ENCODE measurements around the gene EPB41L1. TPM values are rescaled to one million over a fixed set of nuclear protein-coding genes. Genes with fewer than 3 reads are reported as not detected.
"Not testable (repeated sequence)": the region's sequence is repeated elsewhere in the genome, so short reads cannot be mapped to it uniquely, and the experiment has no call there.

The EPB41L1 gene
- total RNA-seq, 4 donors from 2014 or later = 9.0 to 33.5 (median 20.4) TPM

DNA sequence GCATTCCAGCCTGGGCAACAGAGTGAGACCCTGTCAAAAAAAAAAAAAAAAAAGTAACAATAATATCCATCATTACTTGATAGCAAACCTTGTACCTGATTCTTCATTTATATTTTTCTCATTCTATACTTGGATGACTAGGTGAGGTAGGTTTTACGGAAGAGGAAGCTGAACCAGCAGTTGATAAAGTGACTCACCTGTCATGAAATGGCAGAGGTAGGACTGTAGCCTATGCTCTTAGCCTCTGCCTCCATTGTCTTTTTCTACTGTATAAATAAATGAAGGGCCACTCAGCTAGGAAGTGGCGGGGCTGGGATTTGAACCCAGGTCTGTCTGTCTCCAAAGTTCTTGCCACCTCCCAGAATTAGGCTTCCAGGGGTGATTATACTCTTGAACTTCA lies 20.7 kb upstream of the EPB41L1 start:
- intact Hi-C loops (cut with DNase I; ENCODE audit: low total_unique reads) = no loop called here
- H3K4me3 ChIP-seq (ENCODE audit: low read depth, poor library complexity, severe bottlenecking) = no peak overlapping the region
- 91 to 95% methylated on average over 2 of the region's 2 CpGs for WGBS, 2 donors
- no peak for DNase-seq (ENCODE audit: low spot score in 2 of 2)
- TF ChIP-seq, protein P1, sequence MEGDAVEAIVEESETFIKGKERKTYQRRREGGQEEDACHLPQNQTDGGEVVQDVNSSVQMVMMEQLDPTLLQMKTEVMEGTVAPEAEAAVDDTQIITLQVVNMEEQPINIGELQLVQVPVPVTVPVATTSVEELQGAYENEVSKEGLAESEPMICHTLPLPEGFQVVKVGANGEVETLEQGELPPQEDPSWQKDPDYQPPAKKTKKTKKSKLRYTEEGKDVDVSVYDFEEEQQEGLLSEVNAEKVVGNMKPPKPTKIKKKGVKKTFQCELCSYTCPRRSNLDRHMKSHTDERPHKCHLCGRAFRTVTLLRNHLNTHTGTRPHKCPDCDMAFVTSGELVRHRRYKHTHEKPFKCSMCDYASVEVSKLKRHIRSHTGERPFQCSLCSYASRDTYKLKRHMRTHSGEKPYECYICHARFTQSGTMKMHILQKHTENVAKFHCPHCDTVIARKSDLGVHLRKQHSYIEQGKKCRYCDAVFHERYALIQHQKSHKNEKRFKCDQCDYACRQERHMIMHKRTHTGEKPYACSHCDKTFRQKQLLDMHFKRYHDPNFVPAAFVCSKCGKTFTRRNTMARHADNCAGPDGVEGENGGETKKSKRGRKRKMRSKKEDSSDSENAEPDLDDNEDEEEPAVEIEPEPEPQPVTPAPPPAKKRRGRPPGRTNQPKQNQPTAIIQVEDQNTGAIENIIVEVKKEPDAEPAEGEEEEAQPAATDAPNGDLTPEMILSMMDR (IDR thresholded peaks at IDR 0.05) = no peak
- TF ChIP-seq POLR2A (IDR thresholded peaks at IDR 0.05) = no peak

DNA sequence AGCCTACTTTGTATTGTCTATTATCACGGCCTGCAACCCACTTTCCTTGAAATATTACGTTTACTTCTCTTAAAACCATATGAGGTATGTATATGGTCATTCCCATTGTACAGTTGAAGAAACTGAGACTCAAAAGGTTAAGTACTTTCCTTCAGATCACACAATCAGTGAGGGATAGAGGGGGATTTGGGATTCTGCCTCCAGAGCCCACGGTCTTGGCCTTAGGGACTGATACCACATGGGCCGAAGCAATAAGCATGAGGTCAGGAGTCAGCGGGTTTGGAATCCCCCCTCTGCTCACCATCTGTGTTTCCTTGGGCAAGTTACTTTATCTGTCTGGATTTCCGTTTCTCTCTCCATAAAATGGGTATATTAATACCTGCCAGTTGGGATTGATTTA lies 19.4 kb upstream of the EPB41L1 start:
- no peak for TF ChIP-seq POLR2A (IDR thresholded peaks at IDR 0.05)
- TF ChIP-seq, protein P1 (IDR thresholded peaks at IDR 0.05) = no peak
- no peak overlapping the region for H3K4me3 ChIP-seq (ENCODE audit: low read depth, poor library complexity, severe bottlenecking)
- 90 to 94% methylated on average over 6 of the region's 6 CpGs for WGBS, 2 donors
- intact Hi-C loops (cut with DNase I; ENCODE audit: low total_unique reads) = no loop called here
- DNase-seq (ENCODE audit: low spot score in 2 of 2) = no peak

DNA sequence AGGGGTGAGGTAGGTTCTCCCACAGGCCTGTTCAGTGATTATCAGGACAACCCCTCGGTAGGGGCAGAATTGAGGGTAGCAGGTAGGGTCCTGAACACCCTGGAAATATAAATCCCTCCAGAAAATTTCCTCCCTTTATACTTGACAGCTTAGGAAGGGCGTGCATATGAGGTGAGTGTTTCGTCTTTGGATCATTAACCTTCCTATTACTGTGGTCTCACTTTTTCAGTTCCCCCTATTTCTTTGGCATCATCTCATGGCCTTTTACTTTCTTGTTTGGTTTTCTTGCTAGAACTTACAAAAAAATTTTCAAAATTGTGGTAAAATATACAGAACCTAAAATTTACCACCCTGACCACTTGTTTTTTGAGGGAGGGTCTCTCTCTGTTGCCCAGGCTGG lies 18.7 kb upstream of the EPB41L1 start:
- no peak for DNase-seq (ENCODE audit: low spot score in 2 of 2)
- WGBS, 2 donors = 83 to 91% methylated on average over 3 of the region's 3 CpGs
- intact Hi-C loops (cut with DNase I; ENCODE audit: low total_unique reads) = no loop called here
- TF ChIP-seq, protein P1 (IDR thresholded peaks at IDR 0.05) = no peak
- TF ChIP-seq POLR2A (IDR thresholded peaks at IDR 0.05) = no peak
- no peak overlapping the region for H3K4me3 ChIP-seq (ENCODE audit: low read depth, poor library complexity, severe bottlenecking)

DNA sequence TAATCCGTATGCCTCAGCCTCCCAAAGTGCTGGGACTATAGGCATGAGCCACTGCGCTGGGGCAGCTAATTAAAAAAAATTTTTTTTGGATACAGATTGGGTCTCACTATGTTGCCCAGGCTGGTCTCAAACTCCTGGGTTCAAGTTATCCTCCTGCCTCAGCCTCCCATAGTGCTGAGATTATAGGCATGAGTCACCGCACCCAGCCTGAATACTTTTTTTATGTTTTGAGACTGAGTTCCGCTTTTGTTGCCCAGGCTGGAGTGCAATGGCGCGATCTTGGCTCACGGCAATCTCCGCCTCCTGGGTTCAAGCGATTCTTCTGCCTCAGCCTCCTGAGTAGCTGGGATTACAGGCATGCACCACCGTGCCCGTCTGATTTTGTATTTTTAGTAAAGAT lies 17.2 kb upstream of the EPB41L1 start:
- WGBS, 2 donors = 80 to 84% methylated on average over 11 of the region's 11 CpGs
- H3K4me3 ChIP-seq (ENCODE audit: low read depth, poor library complexity, severe bottlenecking); DNase-seq (ENCODE audit: low spot score in 2 of 2); intact Hi-C loops (cut with DNase I; ENCODE audit: low total_unique reads): not testable (repeated sequence)

DNA sequence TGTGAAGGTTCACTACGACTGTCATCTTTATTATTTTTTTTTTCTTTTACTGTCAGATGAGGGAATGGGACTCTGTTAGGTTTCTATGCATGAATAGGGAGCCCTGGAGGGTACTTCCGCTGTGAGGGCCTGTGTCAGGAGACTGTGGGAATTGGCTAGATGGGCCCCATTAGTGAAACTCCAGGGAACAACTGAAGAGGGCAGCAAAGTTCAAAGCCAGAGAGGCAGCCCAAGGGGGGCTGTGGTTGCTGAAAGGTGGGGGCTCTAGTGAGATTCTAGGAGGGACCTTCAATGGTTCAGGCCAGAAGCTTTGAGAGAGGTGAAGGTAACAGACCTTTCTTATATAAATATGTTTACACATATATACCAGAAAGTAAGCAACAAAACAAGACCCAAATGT lies 13.2 kb upstream of the EPB41L1 start:
- no peak for TF ChIP-seq POLR2A (IDR thresholded peaks at IDR 0.05)
- TF ChIP-seq, protein P1 (IDR thresholded peaks at IDR 0.05) = no peak
- no peak for DNase-seq (ENCODE audit: low spot score in 2 of 2)
- no peak overlapping the region for H3K4me3 ChIP-seq (ENCODE audit: low read depth, poor library complexity, severe bottlenecking)
- WGBS, 2 donors = 84 to 87% methylated on average over 2 of the region's 2 CpGs
- intact Hi-C loops (cut with DNase I; ENCODE audit: low total_unique reads) = loop anchor here (10.0 kb wide), 1 partner anchor 53 kb away; no protein-coding TSS in a partner anchor

DNA sequence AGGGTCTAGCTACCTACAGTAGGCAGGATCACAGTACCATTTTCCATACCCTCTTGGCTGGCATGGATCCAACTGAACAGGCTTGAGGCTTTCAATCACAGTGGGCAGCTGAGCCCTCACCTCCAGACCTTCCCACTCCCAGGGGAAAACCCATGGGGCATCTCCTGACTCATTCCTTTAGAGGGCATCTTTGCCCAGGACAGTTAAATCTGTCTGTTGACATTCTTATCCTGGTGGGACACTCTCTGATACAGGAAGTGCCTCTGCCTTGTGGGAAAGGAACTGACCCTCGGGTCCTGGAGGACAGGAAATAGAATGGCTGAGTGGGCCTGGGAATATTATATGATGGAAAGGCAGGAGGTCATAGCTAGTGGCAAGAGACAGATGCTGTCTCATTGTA lies 10.2 kb upstream of the EPB41L1 start:
- DNase-seq (ENCODE audit: low spot score in 2 of 2) = no peak
- intact Hi-C loops (cut with DNase I; ENCODE audit: low total_unique reads) = loop anchor here (10.0 kb wide), 1 partner anchor 50 kb away; no protein-coding TSS in a partner anchor
- H3K4me3 ChIP-seq (ENCODE audit: low read depth, poor library complexity, severe bottlenecking) = no peak overlapping the region
- 50 to 55% methylated on average over 1 of the region's 1 CpG for WGBS, 2 donors
- TF ChIP-seq, protein P1 (IDR thresholded peaks at IDR 0.05) = no peak
- TF ChIP-seq POLR2A (IDR thresholded peaks at IDR 0.05) = no peak

All from lower leg skin (tissue), 4 donors.